GM12892 (cell line): ENCODE results near the gene KLF7.

Source experiments
- DNase-seq: peaks from one replicate; pipeline ENCODE4 v3.0.0; 2011; ENCODE audit not compliant: insufficient read length
- FAIRE-seq: peaks from 2 replicates; lab custom pipeline; 2011; peaks lifted over from hg19 to GRCh38; lab: Jason Lieb, UNC
- POLR2A ChIP-seq: IDR thresholded peaks from 2 replicates; pipeline ENCODE4 v1.6.1; 2011; ENCODE audit warnings: low read depth, low read length, control low read depth
- POLR2AphosphoS5 ChIP-seq: IDR thresholded peaks from 2 replicates; pipeline ENCODE4 v1.6.1; 2011; ENCODE audit warnings: low read depth, low read length, control low read depth
- TAF1 ChIP-seq: IDR thresholded peaks from 2 replicates; pipeline ENCODE4 v1.6.1; 2011; ENCODE audit warnings: low read depth, mild to moderate bottlenecking, control low read depth, low read length, borderline replicate concordance

Gene KLF7

GRCh38 chr2:207185372-207185771, 19.6 kb upstream of the KLF7 start:
- no peak for FAIRE-seq
- no peak for TF ChIP-seq POLR2A
- TF ChIP-seq TAF1, result no peak
- TF ChIP-seq POLR2AphosphoS5, result no peak
- no peak for DNase-seq

GRCh38 chr2:207184768-207185167, 19.0 kb upstream of the KLF7 start:
- FAIRE-seq (no peak), DNase-seq (no peak)
- TF ChIP-seq POLR2AphosphoS5 (no peak), POLR2A (no peak), TAF1 (no peak)

GRCh38 chr2:207184348-207184747, 18.6 kb upstream of the KLF7 start:
- FAIRE-seq (no peak), DNase-seq (no peak)
- no peak for TF ChIP-seq POLR2AphosphoS5
- TF ChIP-seq POLR2A, result no peak
- no peak for TF ChIP-seq TAF1

DNA sequence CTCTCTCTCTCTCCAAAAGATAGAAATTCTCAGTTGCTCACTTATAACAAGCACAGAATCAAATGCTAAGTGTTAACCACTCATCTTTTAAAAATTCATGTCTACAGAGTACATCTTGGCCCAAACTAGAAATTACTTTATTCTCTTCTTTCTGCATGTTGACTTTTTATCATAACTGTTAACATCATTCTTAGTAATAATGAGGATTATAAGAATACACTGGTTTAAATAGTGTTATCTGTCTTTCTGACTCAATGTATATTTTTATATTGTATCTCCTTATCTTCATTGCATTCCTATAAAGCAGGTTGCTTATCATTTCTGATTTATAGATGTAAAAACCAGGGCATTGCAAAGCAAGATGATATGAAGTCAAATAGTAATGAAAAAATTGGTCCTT, 17.8 kb upstream of the KLF7 start:
- FAIRE-seq, result no peak

GRCh38 chr2:207182911-207183310, 17.2 kb upstream of the KLF7 start:
- no peak for TF ChIP-seq TAF1
- TF ChIP-seq POLR2A, result no peak
- TF ChIP-seq POLR2AphosphoS5, result no peak
- FAIRE-seq (no peak), DNase-seq (no peak)

More for the DNA sequence above, 17.8 kb upstream of the KLF7 start:
- TF ChIP-seq TAF1 (no peak), POLR2A (no peak), POLR2AphosphoS5 (no peak)
- DNase-seq, result no peak

DNA sequence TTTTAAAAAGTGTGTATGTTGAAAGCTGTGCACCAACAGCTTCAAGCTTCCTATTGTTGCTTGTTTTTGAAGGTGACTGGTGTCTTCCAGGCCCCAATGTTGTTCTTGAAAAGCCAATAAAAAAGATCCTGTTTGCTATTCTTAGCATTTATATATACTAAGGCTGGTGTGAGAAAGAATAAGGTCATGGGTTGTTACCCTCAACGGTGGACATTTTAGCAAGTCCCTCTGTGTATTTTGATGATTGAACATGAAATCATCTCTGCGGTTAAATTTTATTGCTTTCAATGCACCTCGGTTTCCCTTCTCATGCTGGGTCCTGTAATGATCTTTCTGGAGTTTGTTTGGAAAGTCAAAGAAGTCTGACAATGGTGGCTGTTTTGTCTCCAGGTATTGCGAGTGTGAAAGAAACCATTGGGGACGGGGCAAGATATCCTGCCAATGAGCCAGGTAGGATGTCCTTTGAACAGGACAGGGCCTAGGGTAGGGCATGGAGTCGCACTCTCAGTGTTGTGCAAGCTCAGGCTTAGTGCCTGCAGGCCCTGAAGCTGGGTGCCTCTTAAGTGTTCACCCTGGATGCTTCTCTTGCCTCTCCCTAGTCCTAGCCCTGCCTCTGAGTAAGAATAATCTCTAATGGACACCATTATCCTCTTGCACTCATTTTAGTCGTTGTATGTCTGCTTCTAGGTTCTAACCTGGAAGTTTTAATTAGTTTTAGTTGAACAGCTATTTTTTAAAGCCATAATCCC, 16.0 kb upstream of the KLF7 start:
- DNase-seq, result no peak
- TF ChIP-seq POLR2A, result no peak
- TF ChIP-seq POLR2AphosphoS5, result no peak
- no peak for TF ChIP-seq TAF1
- no peak for FAIRE-seq

GRCh38 chr2:207180741-207181140, 15.0 kb upstream of the KLF7 start:
- DNase-seq, result no peak
- no peak for FAIRE-seq
- TF ChIP-seq TAF1 (no peak), POLR2A (no peak), POLR2AphosphoS5 (no peak)

DNA sequence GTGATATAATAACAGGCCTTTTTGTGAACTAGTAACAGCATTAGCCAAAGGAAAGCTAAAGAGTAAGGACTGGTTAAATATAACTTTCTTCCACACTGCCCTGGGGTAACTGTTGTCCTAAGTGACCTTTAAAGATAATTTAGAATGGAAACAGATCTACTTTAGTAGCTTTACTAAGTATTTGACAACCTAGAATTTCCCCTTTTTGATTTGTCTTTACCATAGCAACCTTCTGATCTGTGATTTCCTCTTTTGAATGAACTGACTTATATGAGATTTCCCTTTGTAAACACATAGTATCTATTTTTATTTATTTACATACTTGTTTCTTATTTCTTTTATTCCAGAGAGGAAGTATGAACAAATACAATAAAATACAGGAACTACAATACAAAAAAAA, 10.5 kb upstream of the KLF7 start:
- FAIRE-seq (peak; percentile 58), DNase-seq (no peak)
- TF ChIP-seq TAF1 (no peak), POLR2A (no peak), POLR2AphosphoS5 (no peak)

- FAIRE-seq (no peak), DNase-seq (no peak)
- no peak for TF ChIP-seq POLR2A
- no peak for TF ChIP-seq TAF1
- TF ChIP-seq POLR2AphosphoS5, result no peak
These were observed 7.9 kb upstream of the KLF7 start for GRCh38 chr2:207173641-207174040.

GRCh38 chr2:207167099-207167923, 1.6 kb upstream of the KLF7 start:
- FAIRE-seq, result no peak
- TF ChIP-seq POLR2A (no peak; the same call in 1 of the 2 replicates), TAF1 (no peak), POLR2AphosphoS5 (no peak)
- DNase-seq, result no peak

- DNase-seq (peak; percentile 48), FAIRE-seq (peak; percentile 56)
- TF ChIP-seq TAF1 (peak; percentile 84; the same call in 1 of the 2 replicates), POLR2AphosphoS5 (peak; percentile 97), POLR2A (peak; percentile 95)
These were observed 776 bp upstream of the KLF7 start for GRCh38 chr2:207166349-207167098.

- DNase-seq, result peak; percentile 85
- peak; percentile 93 for FAIRE-seq
- no peak for TF ChIP-seq POLR2A
- TF ChIP-seq TAF1, result no peak
- TF ChIP-seq POLR2AphosphoS5, result no peak
These were observed 246 bp upstream of the KLF7 start for GRCh38 chr2:207166039-207166348.
